Keratinocyte (primary cell): Measurements from ENCODE around the gene CD93. TPM values are rescaled to one million over a fixed set of nuclear protein-coding genes. Genes with fewer than 3 reads are reported as not detected.

Source experiments
- DNase-seq: peaks from one replicate; pipeline ENCODE4 v3.0.0-alpha.2; 2011; ENCODE audit warnings: low read depth, missing footprints, low spot score
- FAIRE-seq: peaks from 2 replicates; lab custom pipeline; 2011; peaks lifted over from hg19 to GRCh38; lab: Jason Lieb, UNC
- H2AFZ ChIP-seq: 2 replicates; pipeline ENCODE4 v1.6.0; 2012; ENCODE audit warnings: low read length, control low read depth, inconsistent platforms; ENCODE audit not compliant: control insufficient read depth
- H3K27ac ChIP-seq: 2 replicates; pipeline ENCODE4 v1.5.1; 2011; ENCODE audit warnings: low read length; ENCODE audit not compliant: control insufficient read depth, insufficient read depth
- H3K27me3 ChIP-seq: 3 replicates; pipeline ENCODE4 v1.6.0; 2011; ENCODE audit warnings: low read length; ENCODE audit not compliant: control insufficient read depth, insufficient read depth; ENCODE audit errors: extremely low read depth
- H3K36me3 ChIP-seq, 2 experiments: 2 replicates in 1 of 2; 3 replicates in 1 of 2; pipeline ENCODE4 v1.5.1; 2011; ENCODE audit warnings: low read length in 2 of 2, mild to moderate bottlenecking in 1 of 2; ENCODE audit not compliant: control insufficient read depth in 2 of 2, insufficient read depth in 2 of 2; ENCODE audit errors: extremely low read depth in 1 of 2
- H3K4me1 ChIP-seq: 3 replicates; pipeline ENCODE4 v1.5.1; 2011; ENCODE audit warnings: low read length; ENCODE audit not compliant: control insufficient read depth, insufficient read depth; ENCODE audit errors: extremely low read depth
- H3K4me2 ChIP-seq: 3 replicates; pipeline ENCODE4 v1.6.0; 2011; ENCODE audit warnings: low read depth, low read length; ENCODE audit not compliant: control insufficient read depth, insufficient read depth; ENCODE audit errors: extremely low read depth
- H3K4me3 ChIP-seq, 3 experiments: fragments of 200-600 bp in 1 of 3; sonication (generic) in 1 of 3; 2 replicates in 2 of 3; 3 replicates in 1 of 3; pipeline ENCODE4 v1.5.1; 2011 to 2016; ENCODE audit warnings: low read length in 3 of 3, mild to moderate bottlenecking in 3 of 3, control low read depth in 2 of 3, inconsistent platforms in 1 of 3, low read depth in 1 of 3, mixed read lengths in 1 of 3, mixed run types in 1 of 3, moderate library complexity in 1 of 3; ENCODE audit not compliant: control insufficient read depth in 2 of 3, insufficient read depth in 2 of 3; ENCODE audit errors: extremely low read depth in 1 of 3
- H3K79me2 ChIP-seq: 2 replicates; pipeline ENCODE4 v1.6.0; 2012; ENCODE audit warnings: low read length; ENCODE audit not compliant: control insufficient read depth, insufficient read depth
- H3K9ac ChIP-seq: 3 replicates; pipeline ENCODE4 v1.6.0; 2011; ENCODE audit warnings: low read length; ENCODE audit not compliant: control insufficient read depth, insufficient read depth; ENCODE audit errors: extremely low read depth
- H3K9me1 ChIP-seq: 3 replicates; pipeline ENCODE4 v1.6.0; 2011; ENCODE audit warnings: low read length; ENCODE audit not compliant: control insufficient read depth, insufficient read depth; ENCODE audit errors: extremely low read depth
- H3K9me3 ChIP-seq: 2 replicates; pipeline ENCODE4 v1.5.1; 2012; ENCODE audit warnings: low read depth, low read length; ENCODE audit not compliant: control insufficient read depth
- H4K20me1 ChIP-seq: 3 replicates; pipeline ENCODE4 v1.6.0; 2011; ENCODE audit warnings: low read length; ENCODE audit not compliant: control insufficient read depth, insufficient read depth; ENCODE audit errors: extremely low read depth
- EZH2 ChIP-seq: IDR thresholded peaks from one replicate; pipeline ENCODE4 v1.6.1; 2012; ENCODE audit warnings: inconsistent platforms, mild to moderate bottlenecking, low read length, moderate library complexity
- dilution Hi-C: fragments of 300-500 bp; cut with MboI; formaldehyde crosslinking; loops from one replicate; pipeline ENCODE4 v1.7.0; 2020; ENCODE audit warnings: low sequenced_read_pairs; ENCODE audit not compliant: extremely low pct_ligation_motif_present
- polyA plus RNA-seq, 5 experiments: library from polyadenylated mRNA; depleted of rRNA in 3 of 5; stranded (reverse) in 3 of 5; stranded (forward) in 1 of 5; unstranded in 1 of 5; fragments of >200 nt; gene quantifications; 1 replicate in 1 of 5; 2 replicates in 3 of 5; 3 replicates in 1 of 5; pipeline versions ENCODE4 v1.2.1 to v1.2.3, GENCODE V29; 2011 to 2012; ENCODE audit warnings: missing spikeins in 2 of 5, low read depth in 1 of 5, low replicate concordance in 1 of 5
- TF ChIP-seq, protein P1 (sequence below), 3 experiments: IDR thresholded peaks in 1 of 3; conservative IDR thresholded peaks in 1 of 3; optimal IDR thresholded peaks in 1 of 3; 2 replicates in 2 of 3; 3 replicates in 1 of 3; pipeline versions ENCODE3 to v1.5.1; 2011; ENCODE audit warnings: low read length in 3 of 3, mild to moderate bottlenecking in 3 of 3, moderate library complexity in 2 of 3, control low read depth in 1 of 3, inconsistent platforms in 1 of 3; ENCODE audit not compliant: insufficient read depth in 2 of 3; ENCODE audit errors: extremely low read depth in 1 of 3

Gene CD93
- polyA plus RNA-seq, 1 donor (not counting 4 experiments of a cell fraction or from before 2014, with no cell fraction given), result not detected

DNA sequence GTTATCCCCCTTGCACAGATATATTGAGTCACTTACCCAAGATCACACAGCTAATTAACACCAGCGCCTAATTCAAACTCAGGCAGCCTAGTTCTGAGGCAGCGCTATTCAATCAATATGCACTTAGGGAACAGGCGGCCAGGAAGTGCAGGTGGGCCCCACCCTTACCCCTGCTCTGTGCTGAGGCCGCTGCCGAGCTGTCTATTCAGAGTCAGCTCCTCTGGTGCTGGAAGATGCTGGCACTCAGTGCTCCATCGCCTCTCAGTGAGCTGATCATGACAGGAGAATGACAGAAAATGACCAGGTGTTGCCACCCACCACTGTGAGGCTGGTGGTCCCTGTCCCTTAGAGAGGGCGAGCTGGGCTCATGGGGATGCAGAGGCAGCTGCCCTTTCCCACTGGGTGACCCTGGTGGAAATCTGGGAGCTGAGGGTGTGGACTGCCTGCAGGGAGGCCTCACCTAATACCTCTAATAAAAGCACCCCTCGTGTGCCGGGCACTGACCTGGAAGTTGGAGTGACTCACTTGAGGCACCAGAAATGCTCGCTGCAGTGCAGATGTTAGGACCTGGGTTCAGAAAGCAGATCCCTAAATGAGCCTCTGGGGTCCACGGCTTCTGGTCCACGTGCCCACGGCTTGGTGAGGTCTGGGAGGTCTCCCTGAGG, 42.5 kb upstream of the CD93 start:
- no peak overlapping the region for H3K27ac ChIP-seq
- FAIRE-seq, result no peak
- dilution Hi-C loops, result no loop called here
- no peaks in the 10 kb centered on the region for H3K9me3 ChIP-seq
- TF ChIP-seq, protein P1, sequence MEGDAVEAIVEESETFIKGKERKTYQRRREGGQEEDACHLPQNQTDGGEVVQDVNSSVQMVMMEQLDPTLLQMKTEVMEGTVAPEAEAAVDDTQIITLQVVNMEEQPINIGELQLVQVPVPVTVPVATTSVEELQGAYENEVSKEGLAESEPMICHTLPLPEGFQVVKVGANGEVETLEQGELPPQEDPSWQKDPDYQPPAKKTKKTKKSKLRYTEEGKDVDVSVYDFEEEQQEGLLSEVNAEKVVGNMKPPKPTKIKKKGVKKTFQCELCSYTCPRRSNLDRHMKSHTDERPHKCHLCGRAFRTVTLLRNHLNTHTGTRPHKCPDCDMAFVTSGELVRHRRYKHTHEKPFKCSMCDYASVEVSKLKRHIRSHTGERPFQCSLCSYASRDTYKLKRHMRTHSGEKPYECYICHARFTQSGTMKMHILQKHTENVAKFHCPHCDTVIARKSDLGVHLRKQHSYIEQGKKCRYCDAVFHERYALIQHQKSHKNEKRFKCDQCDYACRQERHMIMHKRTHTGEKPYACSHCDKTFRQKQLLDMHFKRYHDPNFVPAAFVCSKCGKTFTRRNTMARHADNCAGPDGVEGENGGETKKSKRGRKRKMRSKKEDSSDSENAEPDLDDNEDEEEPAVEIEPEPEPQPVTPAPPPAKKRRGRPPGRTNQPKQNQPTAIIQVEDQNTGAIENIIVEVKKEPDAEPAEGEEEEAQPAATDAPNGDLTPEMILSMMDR (optimal IDR thresholded peaks at IDR 0.05 in 1 of 3, IDR thresholded peaks at IDR 0.05 in 1 of 3, conservative IDR thresholded peaks at IDR 0.05 in 1 of 3; ENCODE audit: extremely low read depth in 1 of 3, insufficient read depth in 2 of 3, low read length in 3 of 3), result no peak
- no peak for TF ChIP-seq EZH2
- H3K4me2 ChIP-seq, result no peak overlapping the region
- H3K9ac ChIP-seq, result no peak overlapping the region
- DNase-seq, result no peak
- H2AFZ ChIP-seq, result no peak overlapping the region
- H4K20me1 ChIP-seq, result no peaks in the 10 kb centered on the region
- no peaks in the 10 kb centered on the region for H3K79me2 ChIP-seq
- no peaks in the 10 kb centered on the region for H3K4me1 ChIP-seq
- H3K27me3 ChIP-seq, result no peaks in the 10 kb centered on the region
- H3K36me3 ChIP-seq, result no peaks in the 10 kb centered on the region
- H3K9me1 ChIP-seq, result no peaks in the 10 kb centered on the region
- H3K4me3 ChIP-seq, result no peak overlapping the region

DNA sequence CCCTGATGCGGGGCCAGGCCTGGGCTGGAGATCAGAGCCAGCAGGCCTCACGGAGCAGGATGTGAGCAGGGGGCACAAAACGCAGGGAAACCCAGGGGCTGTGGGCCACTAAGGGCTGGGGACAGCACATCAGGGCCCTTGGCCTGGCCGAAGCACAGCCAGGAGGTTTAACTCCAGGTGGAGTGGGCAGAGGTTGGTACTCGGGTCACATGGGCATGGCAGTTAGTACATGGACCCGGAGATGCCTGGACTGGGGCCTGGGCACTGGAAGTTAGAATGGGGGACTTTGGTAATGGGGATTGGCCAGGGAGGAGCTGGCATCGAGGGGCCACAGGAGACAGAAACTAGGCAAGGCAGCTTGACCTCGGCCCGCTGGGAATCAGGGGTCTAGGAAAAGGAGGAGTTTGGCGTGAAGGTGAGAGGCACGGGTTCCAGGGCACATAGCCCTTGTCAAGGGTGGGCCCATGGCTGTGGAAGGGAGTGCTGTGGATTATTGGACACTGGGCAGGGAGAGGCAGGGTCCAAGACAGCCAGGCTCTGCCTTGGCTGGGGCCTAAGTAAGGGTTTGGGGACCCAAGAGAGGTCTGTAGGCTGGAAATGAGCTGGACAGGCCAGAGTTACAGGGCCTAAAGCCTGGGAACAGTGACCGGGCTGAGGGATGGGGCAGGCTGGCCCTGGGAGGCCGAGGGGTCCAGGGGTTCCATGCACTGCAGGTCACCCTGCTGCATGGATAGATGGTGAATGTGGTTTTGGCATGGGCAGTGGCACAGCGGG, 41.6 kb upstream of the CD93 start:
- no peaks in the 10 kb centered on the region for H4K20me1 ChIP-seq
- H2AFZ ChIP-seq, result no peak overlapping the region
- no peak overlapping the region for H3K27ac ChIP-seq
- no peak overlapping the region for H3K9ac ChIP-seq
- H3K4me1 ChIP-seq, result no peaks in the 10 kb centered on the region
- H3K79me2 ChIP-seq, result no peaks in the 10 kb centered on the region
- DNase-seq, result no peak
- H3K9me3 ChIP-seq, result no peaks in the 10 kb centered on the region
- dilution Hi-C loops, result no loop called here
- H3K4me3 ChIP-seq, result no peak overlapping the region
- TF ChIP-seq, protein P1 (optimal IDR thresholded peaks at IDR 0.05 in 1 of 3, IDR thresholded peaks at IDR 0.05 in 1 of 3, conservative IDR thresholded peaks at IDR 0.05 in 1 of 3; ENCODE audit: extremely low read depth in 1 of 3, insufficient read depth in 2 of 3, low read length in 3 of 3), result no peak
- no peak for TF ChIP-seq EZH2
- H3K4me2 ChIP-seq, result no peak overlapping the region
- FAIRE-seq, result no peak
- no peaks in the 10 kb centered on the region for H3K36me3 ChIP-seq
- H3K27me3 ChIP-seq, result no peaks in the 10 kb centered on the region
- H3K9me1 ChIP-seq, result no peaks in the 10 kb centered on the region
